GM18517 (cell line): ENCODE measurements around the gene GPC5.

Experiments
- ATAC-seq: cut with Tn5 transposase; IDR thresholded peaks from one replicate; pipeline ENCODE4 v1.9.1; 2021; ENCODE audit warnings: mild to moderate bottlenecking, moderate library complexity; ENCODE audit not compliant: unreplicated experiment

Gene GPC5

GRCh38 chr13:92312823-92313222 lies 914.4 kb downstream of the GPC5 start:
- no peak for ATAC-seq

GRCh38 chr13:92313382-92313781 lies 915.0 kb downstream of the GPC5 start:
- no peak for ATAC-seq

- no peak for ATAC-seq
Observed at GRCh38 chr13:92315265-92315664, 916.8 kb downstream of the GPC5 start.

GRCh38 chr13:92316030-92316429 lies 917.6 kb downstream of the GPC5 start:
- no peak for ATAC-seq

GRCh38 chr13:92317066-92317465 lies 918.6 kb downstream of the GPC5 start:
- no peak for ATAC-seq

- ATAC-seq, result no peak
Observed at GRCh38 chr13:92320323-92320722, 921.9 kb downstream of the GPC5 start.

- no peak for ATAC-seq
Observed at GRCh38 chr13:92321174-92321573, 922.8 kb downstream of the GPC5 start.

GRCh38 chr13:92345627-92346026 lies 947.2 kb downstream of the GPC5 start:
- ATAC-seq, result no peak

GRCh38 chr13:92346046-92346445 lies 947.6 kb downstream of the GPC5 start:
- no peak for ATAC-seq

- ATAC-seq, result no peak
Observed at GRCh38 chr13:92354583-92354982, 956.2 kb downstream of the GPC5 start.

- ATAC-seq, result no peak
Observed at GRCh38 chr13:92355213-92355612, 956.8 kb downstream of the GPC5 start.

- no peak for ATAC-seq
Observed at GRCh38 chr13:92362717-92363116, 964.3 kb downstream of the GPC5 start.

GRCh38 chr13:92365904-92366303 lies 967.5 kb downstream of the GPC5 start:
- no peak for ATAC-seq

- ATAC-seq, result no peak
Observed at GRCh38 chr13:92377396-92377795, 979.0 kb downstream of the GPC5 start.

GRCh38 chr13:92379371-92379770 lies 981.0 kb downstream of the GPC5 start:
- ATAC-seq, result no peak

- ATAC-seq, result no peak
Observed at GRCh38 chr13:92384410-92384809, 986.0 kb downstream of the GPC5 start.

GRCh38 chr13:92387245-92387644 lies 988.8 kb downstream of the GPC5 start:
- ATAC-seq, result no peak

- no peak for ATAC-seq
Observed at GRCh38 chr13:92390217-92390616, 991.8 kb downstream of the GPC5 start.

- ATAC-seq, result no peak
Observed at GRCh38 chr13:92403606-92404005, 1005.2 kb downstream of the GPC5 start.

GRCh38 chr13:92407858-92408257 lies 1009.4 kb downstream of the GPC5 start:
- ATAC-seq, result no peak

- ATAC-seq, result no peak
Observed at GRCh38 chr13:92412481-92412880, 1014.1 kb downstream of the GPC5 start.

- ATAC-seq, result no peak
Observed at GRCh38 chr13:92412996-92413395, 1014.6 kb downstream of the GPC5 start.

- ATAC-seq, result no peak
Observed at GRCh38 chr13:92413452-92413851, 1015.0 kb downstream of the GPC5 start.

GRCh38 chr13:92414851-92415250 lies 1016.4 kb downstream of the GPC5 start:
- no peak for ATAC-seq
